Measurements from ENCODE around the gene AP1M1.
"Not testable (repeated sequence)": the region's sequence is repeated elsewhere in the genome, so short reads cannot be mapped to it uniquely, and the experiment has no call there.

Gene AP1M1

GRCh38 chr19:16265205-16265604 lies 67.5 kb downstream of the AP1M1 start:
- DNase-seq, result no peak

GRCh38 chr19:16265890-16266585 lies 68.3 kb downstream of the AP1M1 start:
- no peak for DNase-seq

GRCh38 chr19:16266586-16266942 lies 68.9 kb downstream of the AP1M1 start:
- DNase-seq, result no peak

DNA sequence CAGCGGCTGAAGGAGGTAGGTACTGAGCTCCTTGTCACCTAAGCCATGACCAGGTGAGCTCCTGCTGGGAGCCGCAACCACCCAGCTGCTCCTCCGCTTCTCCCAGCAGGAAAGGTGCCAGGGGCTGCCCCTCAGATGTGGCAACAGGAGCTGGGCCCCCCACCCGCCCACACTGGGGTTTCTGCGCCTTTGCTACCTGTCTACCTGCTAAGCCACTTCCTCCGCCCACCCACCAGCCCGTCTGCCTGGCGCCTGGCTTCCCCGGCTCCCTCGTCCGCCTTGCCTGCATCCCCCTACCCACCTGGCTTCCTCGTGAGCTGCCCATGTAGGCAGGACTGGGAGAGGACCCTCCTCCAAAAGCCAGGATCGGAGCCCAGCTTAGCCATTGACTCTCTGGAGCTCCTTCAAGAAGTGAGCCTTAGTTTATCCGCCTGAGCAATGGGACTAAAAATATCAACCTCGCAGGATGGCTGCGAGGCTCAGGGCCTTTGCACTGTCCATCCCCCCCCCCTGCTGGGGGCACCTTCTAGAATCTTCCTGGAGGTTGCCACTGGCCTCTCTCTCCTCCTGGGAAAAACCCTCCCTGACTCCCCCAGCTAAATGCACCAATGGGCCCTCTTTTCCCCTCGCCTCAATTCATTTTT lies 71.1 kb downstream of the AP1M1 start:
- no peak for DNase-seq

- peak; percentile 66 for DNase-seq
Measured at GRCh38 chr19:16272945-16273344, 75.2 kb downstream of the AP1M1 start.

GRCh38 chr19:16274447-16274846 lies 76.7 kb downstream of the AP1M1 start:
- DNase-seq, result no peak

- no peak for DNase-seq
Measured at GRCh38 chr19:16280306-16280705, 82.6 kb downstream of the AP1M1 start.

GRCh38 chr19:16281743-16282142 lies 84.0 kb downstream of the AP1M1 start:
- DNase-seq, result no peak

- DNase-seq, result peak; percentile 55
Measured at GRCh38 chr19:16283210-16284061, 85.7 kb downstream of the AP1M1 start.

DNA sequence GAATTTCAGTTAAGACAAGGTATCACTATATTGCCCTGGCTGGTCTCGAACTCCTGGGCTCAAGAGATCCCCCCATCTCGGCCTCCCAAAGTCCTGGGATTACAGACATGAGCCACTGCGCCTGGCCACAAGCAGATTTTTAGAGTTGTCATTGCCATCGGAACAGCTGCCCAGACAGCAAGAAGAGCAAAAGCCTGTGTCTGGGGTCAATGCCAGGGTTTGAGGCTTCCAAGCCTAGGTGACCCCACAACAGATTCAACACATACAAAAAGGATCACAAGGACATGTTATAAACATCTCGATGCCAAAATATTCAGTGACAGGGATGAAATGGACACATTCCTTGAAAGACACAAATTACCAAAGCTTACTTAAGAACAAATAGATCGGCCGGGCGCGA lies 86.8 kb downstream of the AP1M1 start:
- DNase-seq, result no peak

DNA sequence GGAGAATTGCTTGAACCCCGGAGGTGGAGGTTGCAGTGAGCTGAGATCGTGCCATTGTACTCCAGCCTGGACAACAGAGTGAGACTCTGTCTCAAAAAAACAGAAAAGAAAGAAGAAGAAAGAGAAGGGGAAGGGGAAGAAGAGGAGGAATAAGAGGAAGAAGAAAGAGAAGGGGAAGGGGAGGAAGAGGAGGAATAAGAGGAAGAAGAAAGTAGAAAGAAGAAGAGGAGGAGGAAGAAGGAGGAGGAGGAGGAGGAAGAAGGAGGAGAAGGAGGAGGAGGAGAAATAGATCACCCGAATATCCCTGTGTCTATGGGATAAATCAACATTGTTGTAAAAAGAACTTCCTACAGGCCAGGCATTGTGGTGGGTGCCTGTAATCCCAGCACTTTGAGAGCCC lies 87.4 kb downstream of the AP1M1 start:
- not testable (repeated sequence) for DNase-seq

DNA sequence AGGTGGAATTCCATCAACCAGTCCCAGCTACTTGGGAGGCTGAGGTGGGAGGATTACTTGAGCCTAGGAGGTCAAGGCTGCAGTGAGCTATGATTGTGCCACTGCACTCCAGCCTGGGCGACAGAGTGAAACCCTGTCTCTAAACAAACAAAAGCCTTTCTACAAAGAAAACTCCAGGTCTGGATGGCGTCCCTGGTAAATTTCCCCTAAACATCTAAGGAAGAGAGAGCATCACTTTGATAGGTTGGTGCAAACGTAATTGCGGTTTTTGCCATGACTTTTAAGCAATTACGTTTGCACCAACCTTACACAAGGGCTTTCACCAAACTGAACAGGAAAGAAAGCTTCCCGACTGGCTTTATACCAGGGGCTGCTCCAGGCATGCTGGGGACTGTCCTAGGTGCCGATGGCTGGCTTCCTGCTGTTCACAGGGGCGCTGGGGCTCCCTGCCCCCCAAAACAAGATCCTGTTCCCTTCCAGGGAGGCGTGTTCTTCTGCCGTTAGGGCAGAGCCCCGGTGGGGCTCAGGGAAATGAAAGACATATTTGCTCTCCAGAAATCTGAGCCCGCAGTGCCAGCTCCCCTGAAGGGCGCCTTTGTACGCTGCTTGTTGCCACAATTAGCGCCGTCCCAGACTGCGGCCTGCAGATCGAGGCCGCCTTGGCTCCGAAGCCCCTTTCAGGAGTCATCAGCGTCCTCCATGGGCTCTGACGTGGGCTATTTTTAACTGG lies 88.2 kb downstream of the AP1M1 start:
- no peak for DNase-seq

GRCh38 chr19:16288544-16288943 lies 90.8 kb downstream of the AP1M1 start:
- peak; percentile 47 for DNase-seq

DNA sequence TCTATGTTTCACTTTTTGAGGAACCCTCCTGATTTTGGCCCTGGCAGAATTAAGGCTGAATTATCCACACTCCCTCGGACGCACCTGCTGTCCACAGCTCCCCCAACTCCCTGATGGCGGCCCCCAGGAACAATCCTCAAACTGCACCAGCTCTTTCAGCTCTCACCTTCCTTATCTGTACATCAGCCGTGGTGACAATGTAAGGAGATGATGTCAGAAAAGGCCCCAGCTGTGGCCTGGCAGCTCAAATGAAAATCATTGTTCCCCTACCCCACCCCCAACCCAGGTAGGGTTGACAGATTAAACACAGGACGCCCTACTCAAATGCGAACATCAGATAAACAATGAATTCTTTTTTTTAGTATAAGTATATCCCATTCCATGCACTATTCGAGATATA lies 91.9 kb downstream of the AP1M1 start:
- DNase-seq, result no peak

- no peak for DNase-seq
Measured at GRCh38 chr19:16290692-16291091, 93.0 kb downstream of the AP1M1 start.

GRCh38 chr19:16293118-16294091 lies 95.7 kb downstream of the AP1M1 start:
- peak; percentile 94 for DNase-seq

- peak; percentile 54 for DNase-seq
Measured at GRCh38 chr19:16295057-16295456, 97.3 kb downstream of the AP1M1 start.

All from fibroblast of upper back skin (primary cell).